Kidney epithelial cell (primary cell): Measurements from ENCODE around the gene ATP8A1. TPM values are rescaled to one million over a fixed set of nuclear protein-coding genes. Genes with fewer than 3 reads are reported as not detected.

ENCODE experiments used
- DNase-seq: peaks from one replicate; pipeline ENCODE4 v3.0.0-alpha.2; 2010; ENCODE audit warnings: low read depth
- H3K27me3 ChIP-seq: 2 replicates; pipeline ENCODE4 v1.6.0; 2011; ENCODE audit warnings: low read length; ENCODE audit not compliant: control insufficient read depth, insufficient read depth
- H3K36me3 ChIP-seq: 2 replicates; pipeline ENCODE4 v1.5.1; 2011; ENCODE audit warnings: low read length; ENCODE audit not compliant: control insufficient read depth, insufficient read depth
- H3K4me3 ChIP-seq: 2 replicates; pipeline ENCODE4 v1.5.1; 2011; ENCODE audit warnings: low read depth, mild to moderate bottlenecking, control low read depth, low read length
- total RNA-seq: library from RNA; depleted of rRNA; stranded (reverse); fragments of >200 nt; gene quantifications from 2 replicates; pipeline ENCODE4 v1.2.3, GENCODE V29; 2015
- TF ChIP-seq, protein P1 (sequence below): IDR thresholded peaks from 2 replicates; pipeline ENCODE4 v1.5.1; 2011; ENCODE audit warnings: mild to moderate bottlenecking, moderate library complexity, low read length, control low read depth, inconsistent platforms; ENCODE audit not compliant: insufficient read depth, poor library complexity, severe bottlenecking

The ATP8A1 gene
- total RNA-seq, 1 donor from 2014 or later, result 3.3 TPM

DNA sequence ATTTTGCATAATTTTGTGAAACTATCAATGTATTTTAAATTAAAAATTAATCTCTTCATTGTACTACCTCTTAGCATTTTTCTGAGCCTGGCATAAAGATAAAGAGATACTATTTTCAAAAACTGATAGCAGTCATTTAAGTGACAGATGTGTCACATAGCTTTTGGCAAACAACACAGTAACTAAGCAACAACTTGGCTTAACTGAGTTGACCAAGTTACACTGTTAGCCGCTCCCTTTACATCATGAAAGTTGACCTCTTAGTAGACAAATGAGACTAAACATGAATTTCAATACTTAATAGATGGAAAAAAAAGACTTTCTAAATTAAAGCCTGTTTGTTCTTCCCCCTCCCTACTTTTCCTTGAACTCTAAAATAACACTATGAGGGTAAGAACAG is 62.0 kb downstream of the ATP8A1 start:
- no peak overlapping the region for H3K4me3 ChIP-seq
- no peaks in the 10 kb centered on the region for H3K36me3 ChIP-seq
- no peaks in the 10 kb centered on the region for H3K27me3 ChIP-seq
- TF ChIP-seq, protein P1, sequence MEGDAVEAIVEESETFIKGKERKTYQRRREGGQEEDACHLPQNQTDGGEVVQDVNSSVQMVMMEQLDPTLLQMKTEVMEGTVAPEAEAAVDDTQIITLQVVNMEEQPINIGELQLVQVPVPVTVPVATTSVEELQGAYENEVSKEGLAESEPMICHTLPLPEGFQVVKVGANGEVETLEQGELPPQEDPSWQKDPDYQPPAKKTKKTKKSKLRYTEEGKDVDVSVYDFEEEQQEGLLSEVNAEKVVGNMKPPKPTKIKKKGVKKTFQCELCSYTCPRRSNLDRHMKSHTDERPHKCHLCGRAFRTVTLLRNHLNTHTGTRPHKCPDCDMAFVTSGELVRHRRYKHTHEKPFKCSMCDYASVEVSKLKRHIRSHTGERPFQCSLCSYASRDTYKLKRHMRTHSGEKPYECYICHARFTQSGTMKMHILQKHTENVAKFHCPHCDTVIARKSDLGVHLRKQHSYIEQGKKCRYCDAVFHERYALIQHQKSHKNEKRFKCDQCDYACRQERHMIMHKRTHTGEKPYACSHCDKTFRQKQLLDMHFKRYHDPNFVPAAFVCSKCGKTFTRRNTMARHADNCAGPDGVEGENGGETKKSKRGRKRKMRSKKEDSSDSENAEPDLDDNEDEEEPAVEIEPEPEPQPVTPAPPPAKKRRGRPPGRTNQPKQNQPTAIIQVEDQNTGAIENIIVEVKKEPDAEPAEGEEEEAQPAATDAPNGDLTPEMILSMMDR, result no peak
- no peak for DNase-seq

DNA sequence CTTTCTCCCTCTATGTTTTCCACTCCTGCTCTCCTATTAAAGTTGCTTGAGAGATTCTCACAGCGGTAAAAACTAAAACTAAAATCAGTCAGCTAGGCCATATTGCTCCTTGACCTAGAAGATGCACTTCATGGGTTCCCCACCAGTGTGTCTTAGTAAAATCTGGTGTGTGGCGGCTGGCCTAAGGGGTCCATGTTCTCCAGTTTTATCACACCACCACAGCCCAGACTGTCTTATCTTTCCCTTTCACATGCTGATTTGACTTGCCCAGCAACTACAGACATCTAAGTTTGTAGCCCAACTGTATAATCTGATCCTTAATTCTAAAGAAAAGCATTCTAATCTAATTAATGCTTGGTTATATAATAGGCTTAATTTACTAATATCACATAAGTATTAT is 68.0 kb downstream of the ATP8A1 start:
- no peak for DNase-seq
- H3K4me3 ChIP-seq, result no peak overlapping the region
- no peaks in the 10 kb centered on the region for H3K27me3 ChIP-seq
- TF ChIP-seq, protein P1, result no peak
- H3K36me3 ChIP-seq, result no peaks in the 10 kb centered on the region

DNA sequence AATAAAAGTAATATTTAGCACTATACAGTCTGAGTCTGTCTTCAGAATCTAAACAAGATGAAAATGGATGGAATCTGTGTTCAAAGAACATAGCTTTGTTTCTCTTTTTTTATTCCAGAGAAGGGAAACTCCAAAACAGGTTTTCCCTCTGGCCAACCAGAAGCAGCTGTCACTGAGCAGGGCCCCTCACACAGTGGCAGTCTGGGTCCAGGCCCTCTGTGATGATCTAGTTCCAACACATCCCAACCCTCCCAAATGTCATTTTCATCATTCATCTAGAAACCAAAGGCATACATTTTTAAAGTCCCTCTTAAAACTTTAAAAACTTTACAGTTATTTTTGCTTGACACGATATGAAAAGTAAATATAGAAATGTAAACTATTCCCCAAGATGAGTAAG is 70.1 kb downstream of the ATP8A1 start:
- no peak for DNase-seq
- TF ChIP-seq, protein P1, result no peak
- Histone ChIP-seq H3K4me3 (no peak overlapping the region), H3K36me3 (no peaks in the 10 kb centered on the region), H3K27me3 (no peaks in the 10 kb centered on the region)

DNA sequence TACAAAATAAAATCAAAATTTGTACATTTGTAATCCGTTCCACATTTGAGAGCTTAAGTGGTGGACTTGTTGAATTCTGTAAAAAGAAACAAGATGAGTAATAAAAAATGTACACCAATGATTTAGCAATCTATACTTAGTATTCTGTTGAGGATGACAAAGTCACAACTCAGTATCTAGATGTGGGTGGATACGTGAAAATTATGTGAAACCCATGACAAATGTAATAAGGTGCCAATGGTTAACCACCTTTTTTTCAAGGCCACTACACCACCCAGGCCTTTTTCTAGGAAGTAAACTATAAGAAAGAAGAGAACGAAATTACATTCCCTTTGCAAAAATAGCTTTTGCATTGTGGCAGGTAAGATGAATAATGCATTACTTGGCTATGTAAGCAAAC is 77.0 kb downstream of the ATP8A1 start:
- TF ChIP-seq, protein P1, result no peak
- no peak for DNase-seq
- no peak overlapping the region for H3K4me3 ChIP-seq
- no peaks in the 10 kb centered on the region for H3K27me3 ChIP-seq
- no peaks in the 10 kb centered on the region for H3K36me3 ChIP-seq

DNA sequence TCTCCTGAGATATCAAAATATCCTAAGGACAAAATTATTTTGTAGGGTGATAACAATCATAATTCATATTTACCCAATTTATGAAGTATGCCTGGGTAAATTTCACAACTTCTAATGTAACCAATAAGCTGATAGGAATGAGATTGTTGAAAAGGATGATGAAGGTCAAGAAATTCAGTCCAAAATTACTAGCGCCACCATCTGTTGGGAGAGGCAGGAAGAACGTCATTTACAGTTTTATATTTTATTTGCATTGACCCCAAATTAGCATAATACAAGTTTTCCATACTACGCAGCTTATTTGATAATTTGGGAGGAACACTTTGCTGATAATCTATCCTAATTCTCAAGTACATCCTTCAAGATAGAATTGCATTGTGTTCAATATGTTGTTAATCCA is 78.7 kb downstream of the ATP8A1 start:
- Histone ChIP-seq H3K27me3 (no peaks in the 10 kb centered on the region), H3K4me3 (no peak overlapping the region), H3K36me3 (no peaks in the 10 kb centered on the region)
- no peak for DNase-seq
- TF ChIP-seq, protein P1, result no peak

DNA sequence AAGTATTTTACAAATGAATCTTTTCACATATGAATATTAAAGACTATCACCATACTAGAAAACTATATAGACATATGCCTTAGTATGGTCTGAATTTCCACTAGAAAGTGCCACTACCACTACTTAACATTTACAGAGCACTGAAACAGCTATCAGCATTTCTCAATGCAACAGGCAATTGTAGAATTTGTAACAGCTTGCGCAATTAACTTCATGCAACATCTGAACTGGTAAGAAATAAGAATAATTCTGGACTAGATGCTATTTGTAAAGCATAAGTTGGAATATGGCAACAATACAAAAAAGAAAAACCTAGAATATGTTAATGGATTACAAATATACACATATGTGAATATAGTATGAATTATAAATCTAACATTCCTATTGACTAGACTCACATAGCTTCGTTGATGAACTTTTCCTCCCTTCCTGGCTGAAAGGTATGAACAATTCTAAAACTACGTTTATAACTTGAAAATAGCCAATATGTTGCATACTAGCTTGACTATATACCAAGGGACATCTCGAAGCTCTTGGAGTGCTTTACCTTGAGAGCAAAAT is 82.0 kb downstream of the ATP8A1 start:
- DNase-seq, result no peak
- Histone ChIP-seq H3K36me3 (no peaks in the 10 kb centered on the region), H3K4me3 (no peak overlapping the region), H3K27me3 (no peaks in the 10 kb centered on the region)
- TF ChIP-seq, protein P1, result no peak
